OCI-LY1 (cell line): ENCODE data around the gene PRKG1.

Experiments used
- CTCF ChIP-seq: fragments of 200-600 bp; sonication (generic), shearing (Covaris generic); IDR thresholded peaks from 2 replicates; pipeline ENCODE4 v1.5.1; 2017; ENCODE audit warnings: mild to moderate bottlenecking, antibody characterized with exemption, low read length, moderate library complexity, mixed read lengths
- EZH2 ChIP-seq: fragments of 200-600 bp; sonication (generic), shearing (Covaris generic); IDR thresholded peaks from 2 replicates; pipeline ENCODE4 v1.8.0; 2017; ENCODE audit warnings: borderline replicate concordance, mixed run types, mild to moderate bottlenecking, antibody characterized with exemption, low read length, moderate library complexity, mixed read lengths

GRCh38 chr10:52145636-52146035 is 1071.3 kb downstream of the PRKG1 start:
- TF ChIP-seq CTCF (no peak), EZH2 (no peak)
